ENCODE measurements around the gene SRSF3.
A peak's percentile ranks its signal among the peaks of the same experiment; 100 is the strongest.
"Not testable (repeated sequence)": the region's sequence is repeated elsewhere in the genome, so short reads cannot be mapped to it uniquely, and the experiment has no call there.

SRSF3 gene

GRCh38 chr6:36605560-36606391, 11.6 kb downstream of the SRSF3 start:
- no peak for DNase-seq

- DNase-seq = not testable (repeated sequence)
Observed at GRCh38 chr6:36607305-36607682, 13.1 kb downstream of the SRSF3 start.

- no peak for DNase-seq
Observed at GRCh38 chr6:36607683-36608386, 13.7 kb downstream of the SRSF3 start.

GRCh38 chr6:36608788-36609563, 14.8 kb downstream of the SRSF3 start:
- DNase-seq = no peak

GRCh38 chr6:36609582-36609981, 15.4 kb downstream of the SRSF3 start:
- DNase-seq = no peak

- DNase-seq = no peak
Observed at GRCh38 chr6:36610041-36610955, 16.1 kb downstream of the SRSF3 start.

GRCh38 chr6:36610956-36611336, 16.8 kb downstream of the SRSF3 start:
- DNase-seq = no peak

GRCh38 chr6:36611679-36612078, 17.5 kb downstream of the SRSF3 start:
- DNase-seq = not testable (repeated sequence)

GRCh38 chr6:36612101-36612625, 18.0 kb downstream of the SRSF3 start:
- no peak for DNase-seq

GRCh38 chr6:36613200-36613995, 19.2 kb downstream of the SRSF3 start:
- DNase-seq = no peak

- peak; percentile 67 to 72 for DNase-seq
Observed at GRCh38 chr6:36615018-36615761, 21.0 kb downstream of the SRSF3 start.

GRCh38 chr6:36616893-36617521, 22.8 kb downstream of the SRSF3 start:
- no peak for DNase-seq

- peak; percentile 49 to 61 for DNase-seq
Observed at GRCh38 chr6:36618366-36619355, 24.5 kb downstream of the SRSF3 start.

- no peak for DNase-seq
Observed at GRCh38 chr6:36621371-36621855, 27.3 kb downstream of the SRSF3 start.

GRCh38 chr6:36622901-36623546, 28.9 kb downstream of the SRSF3 start:
- no peak for DNase-seq

GRCh38 chr6:36623547-36624459, 29.6 kb downstream of the SRSF3 start:
- peak; percentile 69 to 74 for DNase-seq
